Head of caudate nucleus (tissue), 42 donors: ENCODE data around the gene KIR2DL1.
"Not testable (repeated sequence)": the region's sequence is repeated elsewhere in the genome, so short reads cannot be mapped to it uniquely, and the experiment has no call there.

Source experiments
- DNase-seq, 42 donors: peaks; one replicate each; pipeline versions ENCODE4 v3.0.0 to v3.0.0-alpha.2; 2020 to 2021; ENCODE audit warnings: mixed read lengths in 7 of 42
- intact Hi-C: fragments of 100-400 bp; cut with DNase I; formaldehyde crosslinking; loops from one replicate; pipeline ENCODE4 v1.15.0; 2022

Gene KIR2DL1

GRCh38 chr19:54769646-54770045 lies at the start of gene KIR2DL1:
KIR2DL1 (plus strand) TSS chr19:54769793; CDS start chr19:54769851, 58 bp downstream.
- intact Hi-C loops, DNase-seq: not testable (repeated sequence)

- intact Hi-C loops, result no loop called here
- DNase-seq, result no peak
These were observed 45.5 kb upstream of the KIR2DL1 start, which contains the start of gene KIR3DL3 for GRCh38 chr19:54724142-54724541. KIR3DL3 (plus strand) TSS chr19:54724442; CDS start chr19:54724497, 55 bp downstream.

DNA sequence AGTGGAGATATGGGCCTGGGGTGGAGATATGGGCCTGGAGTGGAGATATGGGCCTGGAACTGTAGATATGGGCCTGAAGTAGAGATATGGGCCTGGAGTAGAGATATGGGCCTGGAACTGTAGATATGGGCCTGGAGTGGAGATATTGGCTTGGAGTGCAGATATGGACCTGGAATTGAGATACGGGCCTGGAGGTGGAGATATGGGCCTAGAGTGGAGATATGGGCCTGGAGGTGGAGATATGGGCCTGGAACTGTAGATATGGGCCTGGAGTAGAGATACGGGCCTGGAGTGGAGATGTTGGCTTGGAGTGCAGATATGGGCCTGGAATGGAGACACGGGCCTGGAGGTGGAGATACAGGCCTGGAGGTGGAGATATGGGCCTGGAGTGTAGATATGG lies 44.9 kb upstream of the KIR2DL1 start:
- DNase-seq, result no peak
- intact Hi-C loops, result no loop called here

DNA sequence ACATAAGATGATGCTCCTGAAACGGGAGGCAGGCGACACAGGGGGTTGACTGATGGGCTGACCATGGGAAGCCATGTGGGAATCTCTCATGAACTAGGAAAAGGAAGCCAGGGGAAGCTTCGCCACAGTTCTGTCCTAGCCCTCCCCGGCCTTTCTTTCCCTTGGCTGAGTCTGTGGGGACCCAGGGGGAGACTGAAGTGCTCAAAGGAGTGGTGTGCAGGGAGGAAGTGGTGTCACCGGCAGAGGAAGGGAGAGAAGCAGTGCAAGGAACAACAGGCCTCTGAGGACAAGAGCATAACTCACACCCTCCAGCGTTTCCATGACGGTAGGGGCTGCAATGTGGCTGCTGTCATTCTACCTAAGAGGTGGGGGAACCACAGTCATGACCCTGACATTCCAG lies 44.3 kb upstream of the KIR2DL1 start:
- intact Hi-C loops, result no loop called here
- no peak for DNase-seq

DNA sequence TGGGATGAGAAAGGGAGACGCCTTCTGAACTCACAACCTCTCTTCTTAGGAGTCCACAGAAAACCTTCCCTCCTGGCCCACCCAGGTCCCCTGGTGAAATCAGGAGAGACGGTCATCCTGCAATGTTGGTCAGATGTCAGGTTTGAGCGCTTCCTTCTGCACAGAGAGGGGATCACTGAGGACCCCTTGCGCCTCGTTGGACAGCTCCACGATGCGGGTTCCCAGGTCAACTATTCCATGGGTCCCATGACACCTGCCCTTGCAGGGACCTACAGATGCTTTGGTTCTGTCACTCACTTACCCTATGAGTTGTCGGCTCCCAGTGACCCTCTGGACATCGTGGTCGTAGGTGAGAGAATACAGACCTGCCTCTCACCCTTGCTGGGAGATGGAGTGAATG lies 42.0 kb upstream of the KIR2DL1 start:
- intact Hi-C loops, result no loop called here
- no peak for DNase-seq

- intact Hi-C loops, result no loop called here
- DNase-seq, result no peak
These were observed 41.4 kb upstream of the KIR2DL1 start for GRCh38 chr19:54728167-54728566.

- intact Hi-C loops, result no loop called here
- no peak for DNase-seq
These were observed 40.0 kb upstream of the KIR2DL1 start for GRCh38 chr19:54729416-54730188.

DNA sequence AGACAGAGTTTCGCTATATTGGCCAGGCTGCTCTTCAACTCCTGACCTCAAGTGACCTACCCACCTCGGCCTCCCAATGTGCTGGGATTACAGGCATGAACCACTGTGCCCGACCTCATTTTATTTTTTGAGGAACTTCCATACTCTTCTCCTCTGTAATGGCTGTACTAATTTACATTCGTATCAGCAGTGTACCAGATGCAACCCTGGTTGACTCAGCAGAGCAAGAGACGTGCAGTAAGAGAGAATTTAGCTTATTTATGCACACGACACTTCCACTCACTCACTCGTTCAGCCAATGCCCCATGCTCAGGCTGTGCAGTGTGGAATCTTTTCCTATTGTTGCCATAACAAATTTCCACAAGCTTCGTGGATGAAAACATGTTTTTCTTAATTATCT lies 38.4 kb upstream of the KIR2DL1 start:
- intact Hi-C loops, result no loop called here
- DNase-seq, result no peak

DNA sequence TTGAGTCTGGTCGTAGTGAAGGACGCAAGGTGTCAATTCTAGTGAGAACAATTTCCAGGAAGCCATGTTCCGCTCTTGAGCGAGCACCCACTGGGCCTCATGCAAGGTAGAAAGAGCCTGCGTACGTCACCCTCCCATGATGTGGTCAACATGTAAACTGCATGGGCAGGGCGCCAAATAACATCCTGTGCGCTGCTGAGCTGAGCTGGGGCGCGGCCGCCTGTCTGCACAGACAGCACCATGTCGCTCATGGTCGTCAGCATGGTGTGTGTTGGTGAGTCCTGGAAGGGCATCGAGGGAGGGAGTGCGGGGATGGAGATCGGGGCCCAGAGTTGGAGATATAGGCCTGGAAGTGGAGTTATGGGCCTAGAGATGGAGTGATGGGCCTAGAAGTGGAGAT lies 31.3 kb upstream of the KIR2DL1 start, which contains the start of gene KIR2DL3:
TSS of gene KIR2DL3 (plus strand) at position 208 of the 400 bp plus-strand sequence. CDS start at position 241, 33 bp downstream.
- intact Hi-C loops, DNase-seq: not testable (repeated sequence)

- intact Hi-C loops, result no loop called here
- DNase-seq, result no peak
These were observed 30.9 kb upstream of the KIR2DL1 start for GRCh38 chr19:54738715-54739114.

GRCh38 chr19:54739587-54740497 lies 29.8 kb upstream of the KIR2DL1 start:
- intact Hi-C loops, result no loop called here
- no peak for DNase-seq

GRCh38 chr19:54741950-54742349 lies 27.6 kb upstream of the KIR2DL1 start:
- intact Hi-C loops, DNase-seq: not testable (repeated sequence)

GRCh38 chr19:54744080-54744479 lies 25.5 kb upstream of the KIR2DL1 start:
- DNase-seq, intact Hi-C loops: not testable (repeated sequence)

GRCh38 chr19:54747614-54748322 lies 21.8 kb upstream of the KIR2DL1 start:
- intact Hi-C loops, result not testable (repeated sequence)
- peak in 5 of 42 donors; percentile 1 to 37 (median 9) for DNase-seq

GRCh38 chr19:54750276-54750675 lies 19.3 kb upstream of the KIR2DL1 start:
- DNase-seq, intact Hi-C loops: not testable (repeated sequence)

GRCh38 chr19:54756204-54757110 lies 13.1 kb upstream of the KIR2DL1 start:
- DNase-seq, intact Hi-C loops: not testable (repeated sequence)

- intact Hi-C loops, result not testable (repeated sequence)
These were observed 11.0 kb upstream of the KIR2DL1 start for GRCh38 chr19:54758577-54758976.

DNA sequence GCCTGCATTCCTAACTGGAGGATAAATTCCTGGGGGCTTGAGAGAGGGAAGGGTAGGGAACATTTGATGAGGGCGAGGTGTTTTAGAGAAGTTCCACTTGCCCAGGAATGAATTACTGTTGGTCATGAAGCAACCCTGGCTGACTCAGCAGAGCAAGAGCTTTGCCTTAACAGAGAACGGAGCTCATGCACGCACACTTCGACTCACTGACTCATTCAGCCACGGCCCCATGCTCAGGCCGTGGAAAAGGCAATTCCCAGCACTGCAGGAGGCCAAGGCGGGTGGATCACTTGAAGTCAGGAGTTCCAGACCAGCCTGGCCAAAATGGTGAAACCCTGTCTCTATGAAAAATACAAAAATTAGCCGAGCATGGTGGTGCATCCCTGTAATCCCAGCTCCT lies 5.4 kb upstream of the KIR2DL1 start:
- intact Hi-C loops, result not testable (repeated sequence)
- peak in 1 of 42 donors; percentile 20 for DNase-seq

More at GRCh38 chr19:54758577-54758976, 11.0 kb upstream of the KIR2DL1 start:
- not testable (repeated sequence) for DNase-seq
